Activated CD4-positive, alpha-beta T cell treated with anti-CD3 and anti-CD28 coated beads for 24 hours (primary cell): ENCODE data around the gene HECTD3.

ENCODE experiments used
- DNase-seq, 2 donors: peaks; one replicate each; pipeline ENCODE4 v3.0.0-alpha.2; 2020; ENCODE audit warnings: low read depth in 2 of 2

Gene HECTD3

GRCh38 chr1:45010855-45011811 is at the start of gene HECTD3:
TSS of gene HECTD3 (minus strand) at chr1:45011324. CDS start at chr1:45011257, 67 bp downstream.
- DNase-seq = peak; percentile 35 to 55

- no peak for DNase-seq
These were observed 48.7 kb upstream of the HECTD3 start for GRCh38 chr1:45059829-45060228.

- no peak for DNase-seq
These were observed 46.4 kb upstream of the HECTD3 start for GRCh38 chr1:45057542-45057941.

- no peak for DNase-seq
These were observed 40.1 kb upstream of the HECTD3 start for GRCh38 chr1:45051005-45051772.

GRCh38 chr1:45047032-45047431 is 35.9 kb upstream of the HECTD3 start:
- DNase-seq = no peak

GRCh38 chr1:45044916-45045315 is 33.8 kb upstream of the HECTD3 start:
- DNase-seq = no peak

GRCh38 chr1:45043094-45043493 is 32.0 kb upstream of the HECTD3 start:
- no peak for DNase-seq

GRCh38 chr1:45040297-45040696 is 29.2 kb upstream of the HECTD3 start:
- no peak for DNase-seq

- DNase-seq = no peak
These were observed 27.7 kb upstream of the HECTD3 start for GRCh38 chr1:45038661-45039364.

- DNase-seq = no peak
These were observed 27.1 kb upstream of the HECTD3 start for GRCh38 chr1:45038240-45038639.

- DNase-seq = no peak
These were observed 26.3 kb upstream of the HECTD3 start for GRCh38 chr1:45037456-45037855.

GRCh38 chr1:45035631-45036301 is 24.6 kb upstream of the HECTD3 start:
- DNase-seq = no peak

- no peak for DNase-seq
These were observed 22.2 kb upstream of the HECTD3 start for GRCh38 chr1:45033356-45033755.

- DNase-seq = no peak
These were observed 21.7 kb upstream of the HECTD3 start for GRCh38 chr1:45032837-45033236.

GRCh38 chr1:45026446-45026845 is 15.3 kb upstream of the HECTD3 start:
- no peak for DNase-seq

- DNase-seq = no peak
These were observed 12.5 kb upstream of the HECTD3 start for GRCh38 chr1:45023663-45024062.

GRCh38 chr1:45018599-45019230 is 7.6 kb upstream of the HECTD3 start:
- peak; percentile 50 to 54 for DNase-seq

GRCh38 chr1:45016767-45017166 is 5.6 kb upstream of the HECTD3 start:
- no peak for DNase-seq

GRCh38 chr1:45016090-45016697 is 5.1 kb upstream of the HECTD3 start:
- DNase-seq = no peak

- no peak for DNase-seq
These were observed 4.6 kb upstream of the HECTD3 start for GRCh38 chr1:45015683-45016082.
